OCI-LY7 (cell line): ENCODE measurements around the gene LRRC26.

Experiments used
- CTCF ChIP-seq: fragments of 200-600 bp; sonication (generic); conservative IDR thresholded peaks from 2 replicates; pipeline ENCODE4 v1.5.1; 2014; ENCODE audit warnings: mild to moderate bottlenecking, antibody characterized with exemption, low read length, moderate library complexity, mixed read lengths
- EZH2phosphoT487 ChIP-seq: fragments of 200-600 bp; sonication (generic); IDR thresholded peaks from 2 replicates; pipeline ENCODE4 v1.6.1; 2018; ENCODE audit warnings: low read depth, borderline replicate concordance, mild to moderate bottlenecking, mixed run types, antibody characterized with exemption, low read length, moderate library complexity, mixed read lengths

- no peak for TF ChIP-seq CTCF
- TF ChIP-seq EZH2phosphoT487: no peak
Observed at GRCh38 chr9:137199411-137200121, 29.7 kb upstream of the LRRC26 start.
